ENCODE results near the gene SPEM3. TPM values are rescaled to one million over a fixed set of nuclear protein-coding genes. Genes with fewer than 3 reads are reported as not detected.

The SPEM3 gene
- total RNA-seq (not detected), polyA plus RNA-seq (not detected)

DNA sequence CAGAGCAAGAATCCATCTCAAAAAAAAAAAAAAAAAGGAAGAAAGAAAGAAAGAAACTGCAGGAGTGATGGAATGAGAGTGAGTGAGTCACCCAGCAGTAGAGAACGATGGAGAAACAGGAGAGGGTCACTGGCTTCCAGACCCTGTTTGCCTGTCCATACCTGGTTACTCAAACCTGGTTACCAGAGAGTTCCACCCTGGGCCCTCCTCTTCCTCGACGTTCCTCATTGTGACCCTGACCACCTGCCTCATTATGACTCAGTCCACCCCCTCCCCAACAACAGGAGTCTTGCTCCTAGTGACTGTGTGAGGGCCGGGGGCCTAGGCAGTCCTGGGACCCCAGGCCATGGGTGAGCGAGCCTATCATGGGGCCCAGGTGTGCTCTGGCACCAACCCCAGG is at the start of gene SPEM3:
Gene SPEM3, plus strand, starts transcription at position 301 of the 400 bp plus-strand sequence. Its CDS starts 46 bp downstream, at position 347.
- no peaks in the 10 kb centered on the region for H3K27me3 ChIP-seq (ENCODE audit: control insufficient read depth in 4 of 4, insufficient read depth in 4 of 4, low read length in 3 of 4)
- no peaks in the 10 kb centered on the region for H3K36me3 ChIP-seq (ENCODE audit: control insufficient read depth in 4 of 4, insufficient read depth in 3 of 4, low read depth in 1 of 4, low read length in 3 of 4)
- no peaks in the 10 kb centered on the region for H3K9me3 ChIP-seq (ENCODE audit: control insufficient read depth in 4 of 4, low read length in 3 of 4)
- TF ChIP-seq GABPA (IDR thresholded peaks at IDR 0.05 in 1 of 2, conservative IDR thresholded peaks at IDR 0.05 in 1 of 2) (no peak), HNF4A (conservative IDR thresholded peaks at IDR 0.05) (no peak), NR2F2 (IDR thresholded peaks at IDR 0.05) (no peak), EGR1 (IDR thresholded peaks at IDR 0.05; ENCODE audit: low read depth in 2 of 2) (no peak), ATF3 (IDR thresholded peaks at IDR 0.05) (no peak), FOXA2 (IDR thresholded peaks at IDR 0.05) (no peak), TAF1 (conservative IDR thresholded peaks at IDR 0.05) (no peak), SP1 (IDR thresholded peaks at IDR 0.05) (no peak)
- TF ChIP-seq, protein P1, sequence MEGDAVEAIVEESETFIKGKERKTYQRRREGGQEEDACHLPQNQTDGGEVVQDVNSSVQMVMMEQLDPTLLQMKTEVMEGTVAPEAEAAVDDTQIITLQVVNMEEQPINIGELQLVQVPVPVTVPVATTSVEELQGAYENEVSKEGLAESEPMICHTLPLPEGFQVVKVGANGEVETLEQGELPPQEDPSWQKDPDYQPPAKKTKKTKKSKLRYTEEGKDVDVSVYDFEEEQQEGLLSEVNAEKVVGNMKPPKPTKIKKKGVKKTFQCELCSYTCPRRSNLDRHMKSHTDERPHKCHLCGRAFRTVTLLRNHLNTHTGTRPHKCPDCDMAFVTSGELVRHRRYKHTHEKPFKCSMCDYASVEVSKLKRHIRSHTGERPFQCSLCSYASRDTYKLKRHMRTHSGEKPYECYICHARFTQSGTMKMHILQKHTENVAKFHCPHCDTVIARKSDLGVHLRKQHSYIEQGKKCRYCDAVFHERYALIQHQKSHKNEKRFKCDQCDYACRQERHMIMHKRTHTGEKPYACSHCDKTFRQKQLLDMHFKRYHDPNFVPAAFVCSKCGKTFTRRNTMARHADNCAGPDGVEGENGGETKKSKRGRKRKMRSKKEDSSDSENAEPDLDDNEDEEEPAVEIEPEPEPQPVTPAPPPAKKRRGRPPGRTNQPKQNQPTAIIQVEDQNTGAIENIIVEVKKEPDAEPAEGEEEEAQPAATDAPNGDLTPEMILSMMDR (IDR thresholded peaks at IDR 0.05; ENCODE audit: low read depth, low read length, missing input control), result no peak
- TF ChIP-seq, protein P2, sequence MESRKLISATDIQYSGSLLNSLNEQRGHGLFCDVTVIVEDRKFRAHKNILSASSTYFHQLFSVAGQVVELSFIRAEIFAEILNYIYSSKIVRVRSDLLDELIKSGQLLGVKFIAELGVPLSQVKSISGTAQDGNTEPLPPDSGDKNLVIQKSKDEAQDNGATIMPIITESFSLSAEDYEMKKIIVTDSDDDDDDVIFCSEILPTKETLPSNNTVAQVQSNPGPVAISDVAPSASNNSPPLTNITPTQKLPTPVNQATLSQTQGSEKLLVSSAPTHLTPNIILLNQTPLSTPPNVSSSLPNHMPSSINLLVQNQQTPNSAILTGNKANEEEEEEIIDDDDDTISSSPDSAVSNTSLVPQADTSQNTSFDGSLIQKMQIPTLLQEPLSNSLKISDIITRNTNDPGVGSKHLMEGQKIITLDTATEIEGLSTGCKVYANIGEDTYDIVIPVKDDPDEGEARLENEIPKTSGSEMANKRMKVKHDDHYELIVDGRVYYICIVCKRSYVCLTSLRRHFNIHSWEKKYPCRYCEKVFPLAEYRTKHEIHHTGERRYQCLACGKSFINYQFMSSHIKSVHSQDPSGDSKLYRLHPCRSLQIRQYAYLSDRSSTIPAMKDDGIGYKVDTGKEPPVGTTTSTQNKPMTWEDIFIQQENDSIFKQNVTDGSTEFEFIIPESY (IDR thresholded peaks at IDR 0.05), result no peak
- no peak within 1 kb of the TSS for H3K27ac ChIP-seq (ENCODE audit: low read depth in 1 of 2, low read length in 2 of 2)
- H3K4me1 ChIP-seq (ENCODE audit: control insufficient read depth in 4 of 4, insufficient read depth in 4 of 4, low read length in 3 of 4), result no peaks in the 10 kb centered on the region
- H3K4me3 ChIP-seq (ENCODE audit: low read depth in 1 of 3, low read length in 3 of 3), result no peak within 1 kb of the TSS
- WGBS, result 77% methylated on average over 5 of the region's 5 CpGs
- H3K9ac ChIP-seq (ENCODE audit: low read depth in 1 of 2, low read length in 2 of 2), result no peak within 1 kb of the TSS
- DNase-seq (ENCODE audit: low spot score), result no peak

- Histone ChIP-seq H3K9ac (ENCODE audit: low read depth in 1 of 2, low read length in 2 of 2) (no peak overlapping the region), H3K4me1 (ENCODE audit: control insufficient read depth in 4 of 4, insufficient read depth in 4 of 4, low read length in 3 of 4) (peaks cover 6 to 18% (median 12%) of the 10 kb centered on the region in 4 donors), H3K9me3 (ENCODE audit: control insufficient read depth in 4 of 4, low read length in 3 of 4) (no peaks in the 10 kb centered on the region), H3K27me3 (ENCODE audit: control insufficient read depth in 4 of 4, insufficient read depth in 4 of 4, low read length in 3 of 4) (peaks cover 0 to 3% (median 0%) of the 10 kb centered on the region in 4 donors), H3K27ac (ENCODE audit: low read depth in 1 of 2, low read length in 2 of 2) (no peak overlapping the region), H3K4me3 (ENCODE audit: low read depth in 1 of 3, low read length in 3 of 3) (no peak overlapping the region), H3K36me3 (ENCODE audit: control insufficient read depth in 4 of 4, insufficient read depth in 3 of 4, low read depth in 1 of 4, low read length in 3 of 4) (no peaks in the 10 kb centered on the region)
- 91% methylated on average over 3 of the region's 3 CpGs for WGBS
- TF ChIP-seq, protein P2 (IDR thresholded peaks at IDR 0.05), result no peak
- TF ChIP-seq, protein P3, sequence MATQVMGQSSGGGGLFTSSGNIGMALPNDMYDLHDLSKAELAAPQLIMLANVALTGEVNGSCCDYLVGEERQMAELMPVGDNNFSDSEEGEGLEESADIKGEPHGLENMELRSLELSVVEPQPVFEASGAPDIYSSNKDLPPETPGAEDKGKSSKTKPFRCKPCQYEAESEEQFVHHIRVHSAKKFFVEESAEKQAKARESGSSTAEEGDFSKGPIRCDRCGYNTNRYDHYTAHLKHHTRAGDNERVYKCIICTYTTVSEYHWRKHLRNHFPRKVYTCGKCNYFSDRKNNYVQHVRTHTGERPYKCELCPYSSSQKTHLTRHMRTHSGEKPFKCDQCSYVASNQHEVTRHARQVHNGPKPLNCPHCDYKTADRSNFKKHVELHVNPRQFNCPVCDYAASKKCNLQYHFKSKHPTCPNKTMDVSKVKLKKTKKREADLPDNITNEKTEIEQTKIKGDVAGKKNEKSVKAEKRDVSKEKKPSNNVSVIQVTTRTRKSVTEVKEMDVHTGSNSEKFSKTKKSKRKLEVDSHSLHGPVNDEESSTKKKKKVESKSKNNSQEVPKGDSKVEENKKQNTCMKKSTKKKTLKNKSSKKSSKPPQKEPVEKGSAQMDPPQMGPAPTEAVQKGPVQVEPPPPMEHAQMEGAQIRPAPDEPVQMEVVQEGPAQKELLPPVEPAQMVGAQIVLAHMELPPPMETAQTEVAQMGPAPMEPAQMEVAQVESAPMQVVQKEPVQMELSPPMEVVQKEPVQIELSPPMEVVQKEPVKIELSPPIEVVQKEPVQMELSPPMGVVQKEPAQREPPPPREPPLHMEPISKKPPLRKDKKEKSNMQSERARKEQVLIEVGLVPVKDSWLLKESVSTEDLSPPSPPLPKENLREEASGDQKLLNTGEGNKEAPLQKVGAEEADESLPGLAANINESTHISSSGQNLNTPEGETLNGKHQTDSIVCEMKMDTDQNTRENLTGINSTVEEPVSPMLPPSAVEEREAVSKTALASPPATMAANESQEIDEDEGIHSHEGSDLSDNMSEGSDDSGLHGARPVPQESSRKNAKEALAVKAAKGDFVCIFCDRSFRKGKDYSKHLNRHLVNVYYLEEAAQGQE (IDR thresholded peaks at IDR 0.05), result no peak
- TF ChIP-seq ATF3 (IDR thresholded peaks at IDR 0.05), result no peak
- no peak for DNase-seq (ENCODE audit: low spot score)
Observed at GRCh38 chr17:7379134-7379533, 49.5 kb upstream of the SPEM3 start.
